ENCODE measurements around the gene TWIST2.

Gene TWIST2

DNA sequence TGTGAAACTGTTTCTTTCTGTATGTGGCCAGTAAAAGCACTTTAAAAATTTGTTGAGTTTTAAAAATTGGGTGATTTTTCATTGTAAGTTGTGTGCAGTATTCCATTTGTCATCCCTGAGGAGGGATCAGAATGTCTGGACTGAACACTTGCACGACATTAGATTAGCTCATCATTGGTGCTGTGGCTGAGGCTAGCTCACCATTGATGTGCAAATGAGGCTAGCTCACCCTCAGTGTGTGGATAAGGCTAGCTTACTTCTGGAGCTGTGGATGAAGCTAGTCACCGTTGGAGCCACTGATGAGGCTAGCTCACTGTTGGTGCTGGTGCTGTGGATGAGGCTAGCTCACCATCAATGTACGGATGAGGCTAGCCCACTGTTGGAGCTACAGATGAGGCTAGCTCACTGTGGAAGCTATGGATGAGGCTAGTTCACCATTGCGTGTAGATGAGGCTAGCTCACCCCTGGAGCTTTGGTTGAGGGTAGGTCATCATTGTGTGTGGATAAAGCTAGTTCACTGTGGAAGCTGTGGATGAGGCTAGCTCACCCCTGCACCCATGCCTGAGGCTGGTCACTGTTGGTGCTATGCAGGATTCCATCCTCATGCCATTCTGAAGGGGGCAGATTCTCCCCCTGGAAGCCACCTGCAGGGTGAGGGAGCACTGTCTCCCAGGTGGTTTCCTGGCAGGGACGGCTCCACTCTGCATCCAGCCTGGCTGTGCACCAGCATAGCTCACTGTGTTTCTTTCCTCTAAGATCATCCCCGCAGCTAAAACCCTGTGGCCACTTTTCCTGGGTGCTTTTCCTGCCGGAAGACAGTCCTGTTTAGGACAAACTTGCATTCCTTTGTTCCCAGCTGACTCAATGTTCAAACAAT is 101.1 kb downstream of the TWIST2 start:
- DNase-seq (ENCODE audit: insufficient read length, low spot score) (no peak), FAIRE-seq (no peak)
- TF ChIP-seq, protein P1, sequence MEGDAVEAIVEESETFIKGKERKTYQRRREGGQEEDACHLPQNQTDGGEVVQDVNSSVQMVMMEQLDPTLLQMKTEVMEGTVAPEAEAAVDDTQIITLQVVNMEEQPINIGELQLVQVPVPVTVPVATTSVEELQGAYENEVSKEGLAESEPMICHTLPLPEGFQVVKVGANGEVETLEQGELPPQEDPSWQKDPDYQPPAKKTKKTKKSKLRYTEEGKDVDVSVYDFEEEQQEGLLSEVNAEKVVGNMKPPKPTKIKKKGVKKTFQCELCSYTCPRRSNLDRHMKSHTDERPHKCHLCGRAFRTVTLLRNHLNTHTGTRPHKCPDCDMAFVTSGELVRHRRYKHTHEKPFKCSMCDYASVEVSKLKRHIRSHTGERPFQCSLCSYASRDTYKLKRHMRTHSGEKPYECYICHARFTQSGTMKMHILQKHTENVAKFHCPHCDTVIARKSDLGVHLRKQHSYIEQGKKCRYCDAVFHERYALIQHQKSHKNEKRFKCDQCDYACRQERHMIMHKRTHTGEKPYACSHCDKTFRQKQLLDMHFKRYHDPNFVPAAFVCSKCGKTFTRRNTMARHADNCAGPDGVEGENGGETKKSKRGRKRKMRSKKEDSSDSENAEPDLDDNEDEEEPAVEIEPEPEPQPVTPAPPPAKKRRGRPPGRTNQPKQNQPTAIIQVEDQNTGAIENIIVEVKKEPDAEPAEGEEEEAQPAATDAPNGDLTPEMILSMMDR (IDR thresholded peaks at IDR 0.05; ENCODE audit: insufficient read depth, missing control alignments) = no peak

DNA sequence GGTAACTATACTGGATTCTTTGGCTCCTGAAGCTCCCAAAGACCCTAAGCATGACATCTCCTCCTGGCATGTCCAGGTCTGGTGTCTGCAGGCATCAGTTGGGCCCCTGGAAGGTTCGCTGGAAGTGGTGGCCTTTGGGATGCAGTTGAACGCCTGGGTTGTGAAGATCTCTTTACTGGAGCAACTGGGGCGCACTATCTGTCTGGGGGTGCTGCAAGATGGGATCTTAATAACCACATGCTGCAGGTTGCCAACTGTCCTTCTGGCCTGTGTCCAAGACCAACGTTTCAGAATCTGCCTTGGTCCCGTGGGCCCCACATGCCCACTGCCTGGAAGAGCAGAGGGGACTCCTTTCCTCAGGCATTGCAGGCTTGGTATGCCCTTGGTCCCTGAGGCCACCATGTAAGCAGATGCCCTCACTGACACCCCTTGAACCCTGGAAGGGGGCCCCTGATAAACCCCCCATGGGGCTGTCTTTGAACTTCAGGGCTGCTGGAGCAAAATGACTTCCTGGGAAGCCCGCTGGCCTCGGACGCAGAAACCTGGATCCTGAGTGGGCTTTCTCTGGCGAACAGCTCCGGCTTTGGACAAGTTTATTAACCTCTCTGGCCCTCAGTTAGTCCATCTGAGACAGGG is 101.9 kb downstream of the TWIST2 start:
- DNase-seq (ENCODE audit: insufficient read length, low spot score) = no peak
- no peak for FAIRE-seq
- TF ChIP-seq, protein P1 (IDR thresholded peaks at IDR 0.05; ENCODE audit: insufficient read depth, missing control alignments) = no peak

DNA sequence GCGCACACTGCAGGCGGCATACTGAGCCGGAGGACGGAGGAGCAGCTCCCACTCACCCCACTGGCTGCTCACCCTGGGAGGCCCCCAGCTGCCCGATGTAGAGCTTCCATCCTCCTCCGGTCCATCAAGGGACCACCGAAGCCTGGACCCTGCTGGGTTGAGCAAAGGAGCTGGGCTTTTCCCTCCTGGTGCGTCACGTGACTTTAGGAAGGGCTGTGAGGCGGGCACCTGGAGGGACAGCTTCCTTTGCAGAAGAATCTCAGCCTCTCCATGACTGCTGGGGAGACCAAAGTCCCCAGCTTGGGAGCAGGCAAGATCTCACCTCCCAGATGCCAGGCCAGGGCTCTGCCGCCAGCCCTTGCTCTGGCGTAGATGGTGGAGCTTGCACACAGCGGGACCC is 102.7 kb downstream of the TWIST2 start:
- FAIRE-seq = no peak
- TF ChIP-seq, protein P1 (IDR thresholded peaks at IDR 0.05; ENCODE audit: insufficient read depth, missing control alignments) = no peak
- no peak for DNase-seq (ENCODE audit: insufficient read length, low spot score)

DNA sequence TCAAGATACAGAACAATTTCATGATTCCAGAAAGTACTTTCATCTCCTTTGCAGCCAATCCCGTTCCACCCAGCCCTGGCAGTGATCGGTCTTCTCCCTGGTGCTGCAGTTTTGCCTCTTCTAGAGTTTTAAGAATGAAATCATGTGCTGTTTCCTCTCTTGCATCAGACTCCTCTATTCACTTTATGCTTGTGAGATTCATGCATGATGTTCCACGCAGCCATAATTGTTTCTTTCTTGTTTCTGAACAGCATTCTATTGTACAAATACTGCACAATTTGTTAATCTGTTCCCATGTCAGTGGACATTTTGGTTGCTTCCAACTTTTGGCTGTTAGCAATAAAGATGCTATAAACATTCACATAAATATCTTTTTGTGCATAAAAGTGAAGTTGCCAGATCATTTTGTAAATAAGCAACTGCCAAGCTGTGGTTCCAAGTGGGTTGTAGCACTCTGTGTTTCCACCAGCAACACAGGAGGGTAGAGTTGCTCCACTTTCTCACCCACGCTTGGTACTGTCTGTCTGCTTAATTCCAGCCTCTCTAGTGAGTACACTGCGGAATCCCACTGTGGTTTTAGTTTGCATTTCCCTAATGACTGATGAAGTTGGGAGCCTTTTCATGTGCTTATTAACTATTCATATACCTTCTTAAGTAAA is 104.5 kb downstream of the TWIST2 start:
- no peak for DNase-seq (ENCODE audit: insufficient read length, low spot score)
- FAIRE-seq = no peak
- TF ChIP-seq, protein P1 (IDR thresholded peaks at IDR 0.05; ENCODE audit: insufficient read depth, missing control alignments) = no peak

DNA sequence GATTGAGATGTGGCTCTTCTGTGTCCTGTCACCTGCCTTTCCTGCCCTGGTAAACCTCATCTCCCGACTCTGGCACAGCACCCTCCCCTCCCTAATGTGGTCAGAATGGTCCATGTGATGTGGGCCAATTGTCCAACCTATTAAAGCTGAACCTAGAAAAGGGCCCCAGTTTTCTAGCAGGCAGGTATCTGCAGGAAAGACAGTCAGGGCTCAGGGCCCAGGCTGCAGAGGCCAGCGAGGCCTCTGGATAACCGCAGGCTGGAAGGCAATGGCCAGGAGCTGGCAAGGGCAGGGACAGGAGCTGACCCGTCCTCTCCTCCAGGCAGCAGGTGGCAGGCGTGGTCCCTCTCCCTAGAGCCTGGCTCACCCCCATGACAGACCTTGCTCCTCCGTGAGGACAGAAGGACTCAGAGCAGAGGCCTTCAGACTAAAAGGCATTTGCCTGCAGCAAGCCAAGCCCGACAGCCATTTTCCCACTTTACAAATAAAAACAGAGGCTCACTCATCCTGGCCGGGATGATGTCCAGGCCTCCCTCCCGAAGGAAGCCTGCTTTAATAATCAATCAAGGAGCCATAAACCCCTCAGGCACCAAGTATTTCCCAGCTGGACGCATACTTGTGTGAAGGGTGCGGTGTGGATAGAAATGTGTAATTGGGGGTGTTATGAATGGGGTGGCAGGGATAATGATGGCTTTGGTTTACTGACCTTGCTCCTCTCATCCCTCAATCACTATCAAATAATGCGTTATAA is 107.1 kb downstream of the TWIST2 start:
- TF ChIP-seq, protein P1 (IDR thresholded peaks at IDR 0.05; ENCODE audit: insufficient read depth, missing control alignments) = no peak
- FAIRE-seq (no peak), DNase-seq (ENCODE audit: insufficient read length, low spot score) (no peak)

DNA sequence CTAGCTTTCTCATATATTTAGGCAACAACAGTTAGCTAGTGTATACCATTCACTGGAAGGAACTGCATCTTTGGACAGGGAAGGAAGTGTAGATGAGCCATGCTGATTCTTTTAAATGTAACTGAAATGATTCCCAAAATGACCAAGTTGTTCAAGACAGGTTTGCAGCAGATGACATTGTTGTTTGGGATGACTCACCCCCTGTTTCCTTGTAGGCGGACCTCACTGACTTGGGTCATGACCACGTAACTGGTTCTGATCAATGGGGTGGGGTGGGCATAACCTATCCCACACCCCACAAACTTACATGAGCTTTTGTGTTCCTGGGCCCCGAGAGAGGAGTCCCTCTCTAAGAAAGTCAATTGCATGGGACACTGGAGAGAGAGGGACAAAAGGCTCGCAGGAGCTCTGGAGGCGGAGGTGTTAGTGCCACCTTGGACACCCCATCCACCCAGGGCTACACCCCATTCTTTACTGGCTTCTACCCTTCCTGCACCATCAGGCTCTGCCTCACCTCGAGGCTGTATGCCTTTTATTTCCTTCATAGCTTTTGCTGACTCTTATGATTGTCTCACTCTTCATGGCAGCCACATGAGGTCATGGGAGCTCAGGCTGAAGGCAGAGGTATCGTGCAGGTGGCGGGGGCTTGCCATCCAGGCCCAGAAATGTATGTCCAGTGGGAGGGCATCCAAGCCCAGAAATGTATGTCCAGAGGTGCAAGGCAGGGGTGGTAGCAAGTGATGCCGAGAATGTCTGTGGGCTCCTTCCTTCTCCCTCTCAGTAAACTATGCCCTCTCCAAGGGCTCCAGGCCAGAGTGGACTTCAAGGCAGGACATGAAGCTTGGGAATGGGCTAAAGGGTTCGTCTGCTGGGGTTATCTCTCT is 108.0 kb downstream of the TWIST2 start:
- no peak for DNase-seq (ENCODE audit: insufficient read length, low spot score)
- TF ChIP-seq, protein P1 (IDR thresholded peaks at IDR 0.05; ENCODE audit: insufficient read depth, missing control alignments) = no peak
- no peak for FAIRE-seq

Data from D721Med (cell line).